Measurements from ENCODE around the gene FSD1. TPM values are rescaled to one million over a fixed set of nuclear protein-coding genes. Genes with fewer than 3 reads are reported as not detected.

The FSD1 gene
- total RNA-seq, 1 donor from 2014 or later, result 48.3 TPM

- Mint-ChIP-seq H3K4me1 (peaks cover 27% of the 10 kb centered on the region), H3K27ac (no peak overlapping the region), H3K36me3 (peaks cover 2% of the 10 kb centered on the region), H3K9me3 (no peaks in the 10 kb centered on the region), H3K27me3 (ENCODE audit: insufficient read depth, low read depth) (peaks cover 3% of the 10 kb centered on the region), H3K4me3 (no peak overlapping the region)
- peaks cover 52% of the 10 kb centered on the region for H3K79me2 ChIP-seq (ENCODE audit: low read depth)
- TF ChIP-seq CTCF (IDR thresholded peaks at IDR 0.05), result peak; percentile 46
- TF ChIP-seq EZH2phosphoT487 (IDR thresholded peaks at IDR 0.05), result no peak
- H3K27me3 ChIP-seq, result no peaks in the 10 kb centered on the region
- peaks cover 17% of the 10 kb centered on the region for H3K4me1 ChIP-seq
- no peaks in the 10 kb centered on the region for H3K9me3 ChIP-seq (ENCODE audit: low read depth)
- peak overlapping the region; percentile 23 for H3K9ac ChIP-seq
- no peak overlapping the region for H2AFZ ChIP-seq (replicated peaks)
- peak overlapping the region; percentile 79 for H3K27ac ChIP-seq
- H3K36me3 ChIP-seq, result no peaks in the 10 kb centered on the region
- peaks cover 81% of the 10 kb centered on the region for H4K20me1 ChIP-seq (ENCODE audit: low read depth)
- peak overlapping the region; percentile 40 for H3K4me2 ChIP-seq
- no peak overlapping the region for H3K4me3 ChIP-seq
- H3F3A ChIP-seq (ENCODE audit: low read depth), result peaks cover 13% of the 10 kb centered on the region
- DNase-seq (ENCODE audit: low spot score), result peak; percentile 59
Observed at GRCh38 chr19:4369888-4370260, 65.5 kb downstream of the FSD1 start.

- TF ChIP-seq EZH2 (IDR thresholded peaks at IDR 0.05) (no peak), EZH2phosphoT487 (IDR thresholded peaks at IDR 0.05) (no peak), CTCF (IDR thresholded peaks at IDR 0.05) (no peak)
- H3K27ac ChIP-seq, result no peak overlapping the region
- H3K9me3 ChIP-seq (ENCODE audit: low read depth), result no peaks in the 10 kb centered on the region
- peak overlapping the region; percentile 15 for H3K9ac ChIP-seq
- H2AFZ ChIP-seq (replicated peaks), result no peak overlapping the region
- Mint-ChIP-seq H3K9me3 (no peaks in the 10 kb centered on the region), H3K36me3 (peaks cover 2% of the 10 kb centered on the region), H3K4me3 (no peak overlapping the region), H3K4me1 (peaks cover 32% of the 10 kb centered on the region), H3K27me3 (ENCODE audit: insufficient read depth, low read depth) (peaks cover 3% of the 10 kb centered on the region), H3K27ac (peak overlapping the region; percentile 74)
- H3K4me1 ChIP-seq, result peaks cover 24% of the 10 kb centered on the region
- no peaks in the 10 kb centered on the region for H3K27me3 ChIP-seq
- peaks cover 58% of the 10 kb centered on the region for H3K79me2 ChIP-seq (ENCODE audit: low read depth)
- H3K36me3 ChIP-seq, result no peaks in the 10 kb centered on the region
- no peak overlapping the region for H3K4me3 ChIP-seq
- H3K4me2 ChIP-seq, result no peak overlapping the region
- H3F3A ChIP-seq (ENCODE audit: low read depth), result peaks cover 9% of the 10 kb centered on the region
- DNase-seq (ENCODE audit: low spot score), result no peak
- peaks cover 88% of the 10 kb centered on the region for H4K20me1 ChIP-seq (ENCODE audit: low read depth)
Observed at GRCh38 chr19:4370418-4371041, 66.1 kb downstream of the FSD1 start.

- Histone ChIP-seq H3K9me3 (ENCODE audit: low read depth) (no peaks in the 10 kb centered on the region), H3F3A (ENCODE audit: low read depth) (peaks cover 15% of the 10 kb centered on the region), H3K4me3 (no peak overlapping the region), H3K4me1 (peaks cover 34% of the 10 kb centered on the region), H3K4me2 (no peak overlapping the region), H3K79me2 (ENCODE audit: low read depth) (peaks cover 59% of the 10 kb centered on the region), H3K36me3 (no peaks in the 10 kb centered on the region), H3K27me3 (no peaks in the 10 kb centered on the region), H3K9ac (peak overlapping the region; percentile 15), H4K20me1 (ENCODE audit: low read depth) (peaks cover 95% of the 10 kb centered on the region), H3K27ac (peak overlapping the region; percentile 37), H2AFZ (replicated peaks) (no peak overlapping the region)
- Mint-ChIP-seq H3K4me1 (peaks cover 42% of the 10 kb centered on the region), H3K27me3 (ENCODE audit: insufficient read depth, low read depth) (peaks cover 3% of the 10 kb centered on the region), H3K27ac (peak overlapping the region; percentile 74), H3K4me3 (no peak overlapping the region), H3K9me3 (no peaks in the 10 kb centered on the region), H3K36me3 (peaks cover 2% of the 10 kb centered on the region)
- DNase-seq (ENCODE audit: low spot score), result no peak
- TF ChIP-seq CTCF (IDR thresholded peaks at IDR 0.05), result no peak
- no peak for TF ChIP-seq EZH2phosphoT487 (IDR thresholded peaks at IDR 0.05)
Observed at GRCh38 chr19:4371247-4372164, 67.1 kb downstream of the FSD1 start.
